ENCODE data around the gene ABCC4.

- TF ChIP-seq EP300 (IDR thresholded peaks at IDR 0.05; ENCODE audit: low read depth) (no peak), POLR2AphosphoS5 (IDR thresholded peaks at IDR 0.05) (no peak)
Observed at GRCh38 chr13:95025116-95025515, 276.1 kb downstream of the ABCC4 start.

Data from transverse colon (tissue), 3 donors.